Duodenal mucosa (tissue), 2 donors: ENCODE measurements around the gene TMEM175.
"Not testable (repeated sequence)": the region's sequence is repeated elsewhere in the genome, so short reads cannot be mapped to it uniquely, and the experiment has no call there.

Experiments used
- H3K27ac ChIP-seq: one replicate; pipeline ENCODE4 v1.7.0; 2013; ENCODE audit warnings: low read depth, low read length
- H3K27me3 ChIP-seq, 2 donors: one replicate each; pipeline ENCODE4 v1.7.0; 2013; ENCODE audit warnings: low read length in 2 of 2, control low read depth in 1 of 2; ENCODE audit not compliant: insufficient read depth in 2 of 2, control insufficient read depth in 1 of 2
- H3K36me3 ChIP-seq, 2 donors: one replicate each; pipeline ENCODE4 v1.7.0; 2013; ENCODE audit warnings: low read length in 2 of 2, control low read depth in 1 of 2; ENCODE audit not compliant: insufficient read depth in 2 of 2, control insufficient read depth in 1 of 2
- H3K4me1 ChIP-seq, 2 donors: one replicate each; pipeline ENCODE4 v1.7.0; 2013; ENCODE audit warnings: low read length in 2 of 2, control low read depth in 1 of 2; ENCODE audit not compliant: insufficient read depth in 2 of 2, control insufficient read depth in 1 of 2
- H3K4me3 ChIP-seq, 2 donors: one replicate each; pipeline ENCODE4 v1.7.0; 2013; ENCODE audit warnings: low read length in 2 of 2, low read depth in 1 of 2
- H3K9ac ChIP-seq, 2 donors: one replicate each; pipeline ENCODE4 v1.7.0; 2013; ENCODE audit warnings: low read length in 2 of 2, low read depth in 1 of 2
- H3K9me3 ChIP-seq, 2 donors: one replicate each; pipeline ENCODE4 v1.7.0; 2013; ENCODE audit warnings: low read length in 2 of 2, control low read depth in 1 of 2; ENCODE audit not compliant: control insufficient read depth in 1 of 2

The TMEM175 gene

DNA sequence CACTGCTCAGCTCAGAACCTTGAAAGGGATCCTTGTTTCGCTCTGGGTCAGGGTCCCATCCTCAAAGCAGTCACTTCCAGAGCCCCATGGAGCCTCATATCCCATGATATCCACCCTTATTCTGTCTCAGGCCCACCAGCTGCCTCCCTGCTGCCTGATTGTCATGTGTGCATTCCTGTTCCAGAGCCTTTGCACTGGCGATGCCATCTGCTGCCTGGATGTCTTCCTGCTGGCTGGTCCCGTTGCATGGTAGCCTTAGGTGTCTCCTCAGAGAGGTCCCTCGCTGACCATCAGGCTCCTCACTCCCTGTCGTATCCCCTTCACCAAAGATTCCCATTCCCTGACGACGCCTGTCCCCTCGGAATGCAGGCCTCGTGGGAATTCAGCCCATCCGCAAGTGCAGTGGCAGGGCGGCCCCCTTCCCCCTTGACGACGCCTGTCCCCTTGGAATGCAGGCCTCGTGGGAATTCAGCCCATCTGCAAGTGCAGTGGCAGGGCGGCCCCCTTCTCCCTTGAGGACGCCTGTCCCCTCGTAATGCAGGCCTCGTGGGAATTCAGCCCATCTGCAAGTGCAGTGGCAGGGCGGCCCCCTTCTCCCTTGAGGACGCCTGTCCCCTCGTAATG lies 67.1 kb downstream of the TMEM175 start:
- H3K27ac ChIP-seq, H3K36me3 ChIP-seq, H3K4me3 ChIP-seq, H3K9ac ChIP-seq, H3K9me3 ChIP-seq: not testable (repeated sequence)
- peaks cover 46 to 68% of the 10 kb centered on the region in 2 donors for H3K27me3 ChIP-seq
- H3K4me1 ChIP-seq, result peaks cover 7 to 16% of the 10 kb centered on the region in 2 donors

DNA sequence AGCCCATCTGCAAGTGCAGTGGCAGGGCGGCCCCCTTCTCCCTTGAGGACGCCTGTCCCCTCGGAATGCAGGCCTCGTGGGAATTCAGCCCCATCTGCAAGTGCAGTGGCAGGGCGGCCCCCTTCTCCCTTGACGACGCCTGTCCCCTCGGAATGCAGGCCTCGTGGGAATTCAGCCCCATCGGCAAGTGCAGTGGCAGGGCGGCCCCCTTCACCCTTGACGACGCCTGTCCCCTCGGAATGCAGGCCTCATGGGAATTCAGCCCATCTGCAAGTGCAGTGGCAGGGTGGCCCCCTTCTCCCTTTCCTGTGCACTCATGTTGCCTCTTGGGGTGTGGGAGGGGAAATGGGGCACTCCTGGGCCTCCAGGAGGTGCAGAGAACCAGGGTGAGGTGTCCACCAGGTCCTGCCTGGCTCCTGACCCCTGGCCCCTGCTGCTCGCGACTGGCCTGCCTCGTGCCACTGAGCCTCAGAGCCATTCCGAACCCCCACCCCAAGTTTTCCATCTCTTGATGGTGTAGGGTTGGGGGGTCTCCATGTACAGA lies 67.7 kb downstream of the TMEM175 start:
- Histone ChIP-seq H3K4me1 (peaks cover 7 to 16% of the 10 kb centered on the region in 2 donors), H3K9ac (no peak overlapping the region), H3K27me3 (peaks cover 46 to 73% of the 10 kb centered on the region in 2 donors), H3K27ac (no peak overlapping the region), H3K4me3 (no peak overlapping the region), H3K9me3 (no peaks in the 10 kb centered on the region), H3K36me3 (no peaks in the 10 kb centered on the region)

DNA sequence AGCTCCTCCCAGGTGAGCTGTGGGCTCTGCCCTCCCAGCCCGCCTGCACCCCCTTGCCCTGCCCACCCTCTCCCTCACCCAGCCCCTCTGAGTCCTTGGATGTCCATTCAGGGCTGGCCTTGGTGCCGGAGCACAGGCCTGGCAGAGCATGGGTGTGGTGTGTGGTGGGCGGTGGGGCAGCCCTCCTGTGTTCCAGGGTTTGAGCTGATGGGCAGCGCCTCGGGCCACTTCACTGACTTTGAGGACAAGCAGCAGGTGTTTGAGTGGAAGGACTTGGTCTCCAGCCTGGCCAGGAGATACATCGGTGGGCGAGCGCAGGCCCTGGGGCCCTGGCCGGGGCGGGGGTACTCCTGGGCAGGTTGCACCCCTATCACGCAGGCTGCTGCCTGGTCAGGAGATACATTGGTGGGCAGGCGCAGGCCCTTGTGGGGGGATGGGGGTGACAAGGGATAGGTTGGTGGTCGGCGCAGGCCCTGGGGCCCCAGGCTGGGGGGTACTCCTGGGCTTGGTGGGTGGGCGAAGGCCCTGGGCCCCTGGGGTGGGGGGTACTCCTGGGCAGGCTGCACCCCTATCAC lies 68.5 kb downstream of the TMEM175 start:
- peaks cover 53 to 80% of the 10 kb centered on the region in 2 donors for H3K27me3 ChIP-seq
- no peaks in the 10 kb centered on the region for H3K36me3 ChIP-seq
- no peak overlapping the region for H3K4me3 ChIP-seq
- no peak overlapping the region for H3K9ac ChIP-seq
- H3K27ac ChIP-seq, result no peak overlapping the region
- no peaks in the 10 kb centered on the region for H3K9me3 ChIP-seq
- H3K4me1 ChIP-seq, result peaks cover 6 to 16% of the 10 kb centered on the region in 2 donors

DNA sequence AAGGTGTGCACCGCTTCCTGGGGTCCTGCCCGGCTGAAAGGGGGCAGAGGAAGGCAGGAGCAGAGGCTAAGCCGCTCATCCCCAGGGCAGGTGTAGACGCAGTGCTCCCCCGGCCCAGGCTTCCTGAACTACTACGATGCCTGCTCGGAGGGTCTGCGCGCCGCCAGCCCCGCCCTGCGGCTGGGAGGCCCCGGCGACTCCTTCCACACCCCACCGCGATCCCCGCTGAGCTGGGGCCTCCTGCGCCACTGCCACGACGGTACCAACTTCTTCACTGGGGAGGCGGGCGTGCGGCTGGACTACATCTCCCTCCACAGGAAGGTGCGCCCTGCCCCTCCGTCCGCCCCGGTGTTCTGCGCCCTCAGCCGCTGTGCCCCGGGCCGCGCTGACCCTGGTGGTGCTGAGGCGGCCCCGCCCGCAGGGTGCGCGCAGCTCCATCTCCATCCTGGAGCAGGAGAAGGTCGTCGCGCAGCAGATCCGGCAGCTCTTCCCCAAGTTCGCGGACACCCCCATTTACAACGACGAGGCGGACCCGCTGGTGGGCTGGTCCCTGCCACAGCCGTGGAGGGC lies 69.4 kb downstream of the TMEM175 start:
- peaks cover 4 to 13% of the 10 kb centered on the region in 2 donors for H3K4me1 ChIP-seq
- H3K9me3 ChIP-seq, result no peaks in the 10 kb centered on the region
- no peaks in the 10 kb centered on the region for H3K36me3 ChIP-seq
- H3K9ac ChIP-seq, result no peak overlapping the region
- peaks cover 54 to 76% of the 10 kb centered on the region in 2 donors for H3K27me3 ChIP-seq
- no peak overlapping the region for H3K4me3 ChIP-seq
- no peak overlapping the region for H3K27ac ChIP-seq

DNA sequence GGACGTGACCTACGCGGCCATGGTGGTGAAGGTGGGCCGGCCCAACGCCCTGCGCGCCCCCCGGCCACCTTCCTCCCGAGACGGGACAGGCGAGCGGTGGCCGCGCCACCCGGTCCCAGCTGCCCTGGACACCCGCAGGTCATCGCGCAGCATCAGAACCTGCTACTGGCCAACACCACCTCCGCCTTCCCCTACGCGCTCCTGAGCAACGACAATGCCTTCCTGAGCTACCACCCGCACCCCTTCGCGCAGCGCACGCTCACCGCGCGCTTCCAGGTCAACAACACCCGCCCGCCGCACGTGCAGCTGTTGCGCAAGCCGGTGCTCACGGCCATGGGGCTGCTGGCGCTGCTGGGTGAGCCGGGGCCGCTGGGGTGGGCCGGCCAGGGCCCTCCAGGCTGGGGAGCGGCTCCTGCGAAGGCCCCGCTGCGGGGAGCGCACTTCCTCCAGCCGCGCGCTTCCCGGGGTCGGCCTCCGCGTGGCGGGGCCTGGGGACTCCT lies 69.9 kb downstream of the TMEM175 start:
- Histone ChIP-seq H3K4me1 (peaks cover 4 to 13% of the 10 kb centered on the region in 2 donors), H3K4me3 (no peak overlapping the region), H3K9me3 (no peaks in the 10 kb centered on the region), H3K36me3 (no peaks in the 10 kb centered on the region), H3K27ac (no peak overlapping the region), H3K27me3 (peaks cover 59 to 77% of the 10 kb centered on the region in 2 donors), H3K9ac (no peak overlapping the region)

DNA sequence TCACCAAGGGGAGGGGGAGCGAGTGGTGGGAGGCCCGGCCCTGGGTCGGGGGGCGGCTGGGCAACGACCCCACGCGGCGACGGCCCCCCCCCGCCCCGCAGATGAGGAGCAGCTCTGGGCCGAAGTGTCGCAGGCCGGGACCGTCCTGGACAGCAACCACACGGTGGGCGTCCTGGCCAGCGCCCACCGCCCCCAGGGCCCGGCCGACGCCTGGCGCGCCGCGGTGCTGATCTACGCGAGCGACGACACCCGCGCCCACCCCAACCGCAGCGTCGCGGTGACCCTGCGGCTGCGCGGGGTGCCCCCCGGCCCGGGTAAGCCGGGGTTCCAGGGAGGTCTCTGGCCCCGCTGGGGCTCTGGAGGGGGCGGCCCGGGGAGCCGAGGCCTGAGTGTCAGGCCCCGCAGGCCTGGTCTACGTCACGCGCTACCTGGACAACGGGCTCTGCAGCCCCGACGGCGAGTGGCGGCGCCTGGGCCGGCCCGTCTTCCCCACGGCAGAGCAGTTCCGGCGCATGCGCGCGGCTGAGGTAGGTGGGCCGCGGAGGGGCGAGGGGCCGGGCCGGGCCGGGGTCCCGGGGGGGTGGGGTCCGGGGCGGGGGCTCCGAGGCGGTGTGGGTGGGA lies 70.5 kb downstream of the TMEM175 start:
- Histone ChIP-seq H3K36me3 (no peaks in the 10 kb centered on the region), H3K9ac (no peak overlapping the region), H3K27me3 (peaks cover 61 to 79% of the 10 kb centered on the region in 2 donors), H3K4me1 (peaks cover 4 to 13% of the 10 kb centered on the region in 2 donors), H3K9me3 (no peaks in the 10 kb centered on the region), H3K4me3 (no peak overlapping the region), H3K27ac (no peak overlapping the region)

DNA sequence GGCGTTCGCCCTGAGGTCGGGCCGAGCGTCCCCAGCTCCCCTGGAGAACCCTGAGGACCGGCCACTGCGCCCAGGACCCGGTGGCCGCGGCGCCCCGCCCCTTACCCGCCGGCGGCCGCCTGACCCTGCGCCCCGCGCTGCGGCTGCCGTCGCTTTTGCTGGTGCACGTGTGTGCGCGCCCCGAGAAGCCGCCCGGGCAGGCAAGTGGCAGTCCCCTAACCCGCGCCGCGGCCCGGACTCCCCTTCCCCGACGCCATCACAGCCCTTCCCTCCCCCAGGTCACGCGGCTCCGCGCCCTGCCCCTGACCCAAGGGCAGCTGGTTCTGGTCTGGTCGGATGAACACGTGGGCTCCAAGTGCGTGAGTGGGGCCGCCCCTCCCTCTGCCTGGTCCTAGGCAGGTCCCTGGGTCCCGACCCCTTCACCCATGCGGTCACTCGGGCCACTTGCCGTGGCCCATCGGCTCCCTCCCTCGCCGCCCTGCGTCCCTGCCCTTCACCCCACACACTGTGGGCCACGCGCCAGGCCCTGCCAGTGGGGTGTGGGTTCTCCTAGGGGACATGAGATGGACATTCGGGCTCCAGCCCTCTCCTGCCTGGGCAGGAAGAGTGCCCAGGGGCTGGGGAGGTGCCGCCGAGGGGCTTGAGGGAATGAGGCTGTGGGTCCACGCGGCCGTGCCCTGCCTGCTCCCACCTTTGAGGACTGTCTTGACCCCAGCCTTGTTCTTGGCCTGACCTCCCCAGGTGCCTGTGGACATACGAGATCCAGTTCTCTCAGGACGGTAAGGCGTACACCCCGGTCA lies 71.2 kb downstream of the TMEM175 start:
- no peaks in the 10 kb centered on the region for H3K36me3 ChIP-seq
- H3K9ac ChIP-seq, result no peak overlapping the region
- H3K9me3 ChIP-seq, result no peaks in the 10 kb centered on the region
- H3K27me3 ChIP-seq, result peaks cover 60 to 76% of the 10 kb centered on the region in 2 donors
- no peak overlapping the region for H3K27ac ChIP-seq
- no peak overlapping the region for H3K4me3 ChIP-seq
- peaks cover 0 to 7% of the 10 kb centered on the region in 2 donors for H3K4me1 ChIP-seq

DNA sequence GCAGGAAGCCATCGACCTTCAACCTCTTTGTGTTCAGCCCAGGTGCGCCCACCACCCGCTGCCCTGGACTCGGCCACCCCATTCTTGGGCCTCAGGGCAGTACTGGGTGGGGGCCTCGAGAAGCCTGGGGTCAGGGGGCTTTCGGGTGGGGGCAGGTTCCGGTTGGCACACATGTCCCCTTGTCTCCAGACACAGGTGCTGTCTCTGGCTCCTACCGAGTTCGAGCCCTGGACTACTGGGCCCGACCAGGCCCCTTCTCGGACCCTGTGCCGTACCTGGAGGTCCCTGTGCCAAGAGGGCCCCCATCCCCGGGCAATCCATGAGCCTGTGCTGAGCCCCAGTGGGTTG lies 71.8 kb downstream of the TMEM175 start:
- H3K9me3 ChIP-seq, result no peaks in the 10 kb centered on the region
- H3K36me3 ChIP-seq, result no peaks in the 10 kb centered on the region
- H3K4me1 ChIP-seq, result peaks cover 4 to 10% of the 10 kb centered on the region in 2 donors
- H3K27ac ChIP-seq, result no peak overlapping the region
- no peak overlapping the region for H3K9ac ChIP-seq
- peaks cover 61 to 76% of the 10 kb centered on the region in 2 donors for H3K27me3 ChIP-seq
- H3K4me3 ChIP-seq, result no peak overlapping the region

DNA sequence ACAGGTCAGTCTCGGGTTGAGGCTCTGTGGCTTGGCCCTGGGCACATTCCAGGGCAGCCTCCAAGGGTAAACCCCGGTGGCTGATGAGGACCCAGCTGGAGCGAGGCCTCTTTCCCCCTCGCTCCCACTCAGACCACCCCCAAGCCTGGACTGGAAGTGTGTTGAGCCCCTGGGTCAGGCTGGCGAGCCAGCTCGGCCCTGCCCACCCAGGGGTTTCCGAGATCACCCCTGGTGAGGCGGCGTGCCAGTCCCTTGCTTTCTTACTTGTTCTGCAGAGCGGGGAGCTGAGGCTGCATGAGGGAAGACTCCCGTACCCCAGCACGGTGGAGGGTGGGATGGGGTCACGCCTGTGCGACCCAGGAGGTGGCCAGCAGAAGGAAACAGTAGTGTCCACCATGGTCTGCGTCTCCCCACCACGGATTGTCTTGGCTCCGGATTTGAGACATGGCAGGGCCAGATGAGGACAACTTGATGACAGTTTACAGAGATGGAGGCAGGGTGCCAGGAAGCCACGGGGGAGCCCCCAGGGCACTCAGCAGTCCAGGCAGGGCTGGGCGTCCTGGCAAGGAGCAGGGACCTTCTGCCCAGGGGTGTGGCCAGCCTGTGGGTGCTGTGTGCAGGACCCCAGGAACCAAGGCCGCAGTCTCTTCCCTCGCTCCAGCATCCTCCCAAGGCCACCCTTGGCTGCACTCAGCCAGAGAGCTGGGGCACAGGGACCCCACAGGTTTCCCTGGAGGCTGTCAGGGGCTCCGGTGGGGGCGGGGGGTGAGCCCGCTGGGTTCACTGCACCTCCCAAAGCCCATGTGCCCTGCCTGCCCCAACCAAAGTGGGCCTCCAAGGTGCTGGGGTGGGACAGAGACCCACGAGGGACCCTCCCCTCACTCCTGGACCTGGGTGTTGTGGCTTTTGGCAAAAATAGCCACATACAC lies 72.6 kb downstream of the TMEM175 start:
- H3K9me3 ChIP-seq, result no peaks in the 10 kb centered on the region
- H3K9ac ChIP-seq, result no peak overlapping the region
- H3K4me1 ChIP-seq, result peaks cover 6 to 14% of the 10 kb centered on the region in 2 donors
- peaks cover 60 to 72% of the 10 kb centered on the region in 2 donors for H3K27me3 ChIP-seq
- H3K4me3 ChIP-seq, result no peak overlapping the region
- H3K27ac ChIP-seq, result no peak overlapping the region
- no peaks in the 10 kb centered on the region for H3K36me3 ChIP-seq
